ENCODE measurements around the gene IL17RE. TPM values are rescaled to one million over a fixed set of nuclear protein-coding genes. Genes with fewer than 3 reads are reported as not detected.
A peak's percentile ranks its signal among the peaks of the same experiment; 100 is the strongest.

The IL17RE gene
- total and polyA plus RNA-seq, 9 of the 15 experiments (the other 6 are each of a cell fraction or from before 2014, with no cell fraction given), result 0.32 to 1.9 (median 0.51) TPM; not detected in 4

GRCh38 chr3:9884555-9885165 is 18.0 kb upstream of the IL17RE start (continued):
- TF ChIP-seq CHAMP1 (IDR thresholded peaks at IDR 0.05) (no peak), SREBF2 (CRISPR knock-in tag; IDR thresholded peaks at IDR 0.05) (no peak), RFX1 (IDR thresholded peaks at IDR 0.05) (no peak), DIDO1 (tag; IDR thresholded peaks at IDR 0.05; ENCODE audit: low read depth) (no peak), ZNF444 (CRISPR knock-in tag; IDR thresholded peaks at IDR 0.05) (no peak), SNAPC5 (CRISPR knock-in tag; IDR thresholded peaks at IDR 0.05) (no peak), ZNF354B (CRISPR knock-in tag; IDR thresholded peaks at IDR 0.05) (no peak), SRSF3 (IDR thresholded peaks at IDR 0.05; ENCODE audit: insufficient read depth, low read length) (no peak), ZNF583 (CRISPR knock-in tag; IDR thresholded peaks at IDR 0.05) (no peak), MCM5 (IDR thresholded peaks at IDR 0.05; ENCODE audit: low read depth) (no peak), FOXJ2 (tag; IDR thresholded peaks at IDR 0.05) (no peak), ZFX (CRISPR knock-in tag; IDR thresholded peaks at IDR 0.05) (no peak; the same call in 1 of the 2 replicates), XRCC3 (IDR thresholded peaks at IDR 0.05) (no peak), ELK3 (CRISPR knock-in tag; IDR thresholded peaks at IDR 0.05) (no peak), NELFE (IDR thresholded peaks at IDR 0.05; ENCODE audit: insufficient read depth, insufficient read length) (no peak)
- TF ChIP-seq, protein P1, sequence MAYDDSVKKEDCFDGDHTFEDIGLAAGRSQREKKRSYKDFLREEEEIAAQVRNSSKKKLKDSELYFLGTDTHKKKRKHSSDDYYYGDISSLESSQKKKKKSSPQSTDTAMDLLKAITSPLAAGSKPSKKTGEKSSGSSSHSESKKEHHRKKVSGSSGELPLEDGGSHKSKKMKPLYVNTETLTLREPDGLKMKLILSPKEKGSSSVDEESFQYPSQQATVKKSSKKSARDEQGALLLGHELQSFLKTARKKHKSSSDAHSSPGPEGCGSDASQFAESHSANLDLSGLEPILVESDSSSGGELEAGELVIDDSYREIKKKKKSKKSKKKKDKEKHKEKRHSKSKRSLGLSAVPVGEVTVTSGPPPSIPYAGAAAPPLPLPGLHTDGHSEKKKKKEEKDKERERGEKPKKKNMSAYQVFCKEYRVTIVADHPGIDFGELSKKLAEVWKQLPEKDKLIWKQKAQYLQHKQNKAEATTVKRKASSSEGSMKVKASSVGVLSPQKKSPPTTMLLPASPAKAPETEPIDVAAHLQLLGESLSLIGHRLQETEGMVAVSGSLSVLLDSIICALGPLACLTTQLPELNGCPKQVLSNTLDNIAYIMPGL (CRISPR knock-in tag; IDR thresholded peaks at IDR 0.05), result no peak
- TF ChIP-seq, protein P2, sequence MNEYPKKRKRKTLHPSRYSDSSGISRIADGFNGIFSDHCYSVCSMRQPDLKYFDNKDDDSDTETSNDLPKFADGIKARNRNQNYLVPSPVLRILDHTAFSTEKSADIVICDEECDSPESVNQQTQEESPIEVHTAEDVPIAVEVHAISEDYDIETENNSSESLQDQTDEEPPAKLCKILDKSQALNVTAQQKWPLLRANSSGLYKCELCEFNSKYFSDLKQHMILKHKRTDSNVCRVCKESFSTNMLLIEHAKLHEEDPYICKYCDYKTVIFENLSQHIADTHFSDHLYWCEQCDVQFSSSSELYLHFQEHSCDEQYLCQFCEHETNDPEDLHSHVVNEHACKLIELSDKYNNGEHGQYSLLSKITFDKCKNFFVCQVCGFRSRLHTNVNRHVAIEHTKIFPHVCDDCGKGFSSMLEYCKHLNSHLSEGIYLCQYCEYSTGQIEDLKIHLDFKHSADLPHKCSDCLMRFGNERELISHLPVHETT (CRISPR knock-in tag; conservative IDR thresholded peaks at IDR 0.05 in 1 of 2, IDR thresholded peaks at IDR 0.05 in 1 of 2), result peak in 1 of 2 experiments; percentile 60; a peak in 2 of 4 replicates
- TF ChIP-seq, protein P3, sequence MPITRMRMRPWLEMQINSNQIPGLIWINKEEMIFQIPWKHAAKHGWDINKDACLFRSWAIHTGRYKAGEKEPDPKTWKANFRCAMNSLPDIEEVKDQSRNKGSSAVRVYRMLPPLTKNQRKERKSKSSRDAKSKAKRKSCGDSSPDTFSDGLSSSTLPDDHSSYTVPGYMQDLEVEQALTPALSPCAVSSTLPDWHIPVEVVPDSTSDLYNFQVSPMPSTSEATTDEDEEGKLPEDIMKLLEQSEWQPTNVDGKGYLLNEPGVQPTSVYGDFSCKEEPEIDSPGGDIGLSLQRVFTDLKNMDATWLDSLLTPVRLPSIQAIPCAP (CRISPR knock-in tag; IDR thresholded peaks at IDR 0.05; ENCODE audit: borderline replicate concordance), result no peak
- TF ChIP-seq, protein P4, sequence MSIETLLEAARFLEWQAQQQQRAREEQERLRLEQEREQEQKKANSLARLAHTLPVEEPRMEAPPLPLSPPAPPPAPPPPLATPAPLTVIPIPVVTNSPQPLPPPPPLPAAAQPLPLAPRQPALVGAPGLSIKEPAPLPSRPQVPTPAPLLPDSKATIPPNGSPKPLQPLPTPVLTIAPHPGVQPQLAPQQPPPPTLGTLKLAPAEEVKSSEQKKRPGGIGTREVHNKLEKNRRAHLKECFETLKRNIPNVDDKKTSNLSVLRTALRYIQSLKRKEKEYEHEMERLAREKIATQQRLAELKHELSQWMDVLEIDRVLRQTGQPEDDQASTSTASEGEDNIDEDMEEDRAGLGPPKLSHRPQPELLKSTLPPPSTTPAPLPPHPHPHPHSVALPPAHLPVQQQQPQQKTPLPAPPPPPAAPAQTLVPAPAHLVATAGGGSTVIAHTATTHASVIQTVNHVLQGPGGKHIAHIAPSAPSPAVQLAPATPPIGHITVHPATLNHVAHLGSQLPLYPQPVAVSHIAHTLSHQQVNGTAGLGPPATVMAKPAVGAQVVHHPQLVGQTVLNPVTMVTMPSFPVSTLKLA (conservative IDR thresholded peaks at IDR 0.05), result peak; percentile 29 to 55; a peak in 2 of 4 replicates

Measured in K562 (cell line).